Ishikawa (cell line): Measurements from ENCODE around the gene AP3S2.

Experiments
- CEBPB ChIP-seq: IDR thresholded peaks from 2 replicates; pipeline ENCODE4 v1.6.1; 2012
- CREB1 ChIP-seq: IDR thresholded peaks from 2 replicates; pipeline ENCODE4 v1.6.1; 2012; ENCODE audit warnings: low read depth
- EGR1 ChIP-seq: IDR thresholded peaks from 2 replicates; pipeline ENCODE4 v1.6.1; 2012
- EP300 ChIP-seq: IDR thresholded peaks from 2 replicates; pipeline ENCODE4 v1.6.1; 2012; ENCODE audit warnings: borderline replicate concordance
- FOXM1 ChIP-seq: IDR thresholded peaks from 2 replicates; pipeline ENCODE4 v1.6.1; 2012; ENCODE audit warnings: low read depth, borderline replicate concordance
- NFIC ChIP-seq: IDR thresholded peaks from 2 replicates; pipeline ENCODE4 v1.6.1; 2012
- RAD21 ChIP-seq: IDR thresholded peaks from 2 replicates; pipeline ENCODE4 v1.6.1; 2012; ENCODE audit warnings: low read depth
- TAF1 ChIP-seq: IDR thresholded peaks from 2 replicates; pipeline ENCODE4 v1.6.1; 2012; ENCODE audit warnings: low read depth, mild to moderate bottlenecking
- TCF12 ChIP-seq: IDR thresholded peaks from 2 replicates; pipeline ENCODE4 v1.6.1; 2012; ENCODE audit warnings: low read depth
- TEAD4 ChIP-seq: IDR thresholded peaks from 2 replicates; pipeline ENCODE4 v1.6.1; 2012
- YY1 ChIP-seq: IDR thresholded peaks from 2 replicates; pipeline ENCODE4 v1.6.1; 2012; ENCODE audit warnings: low read depth
- ZBTB7A ChIP-seq: IDR thresholded peaks from 2 replicates; pipeline ENCODE4 v1.6.1; 2012; ENCODE audit warnings: low read depth
- TF ChIP-seq, protein P1 (sequence below): IDR thresholded peaks from 2 replicates; pipeline ENCODE4 v1.6.1; 2012; ENCODE audit warnings: low read depth, mild to moderate bottlenecking
- TF ChIP-seq, protein P2 (sequence below): IDR thresholded peaks from 2 replicates; pipeline ENCODE4 v1.6.1; 2012
- TF ChIP-seq, protein P3 (sequence below): IDR thresholded peaks from 2 replicates; pipeline ENCODE4 v1.6.1; 2012

AP3S2 gene

DNA sequence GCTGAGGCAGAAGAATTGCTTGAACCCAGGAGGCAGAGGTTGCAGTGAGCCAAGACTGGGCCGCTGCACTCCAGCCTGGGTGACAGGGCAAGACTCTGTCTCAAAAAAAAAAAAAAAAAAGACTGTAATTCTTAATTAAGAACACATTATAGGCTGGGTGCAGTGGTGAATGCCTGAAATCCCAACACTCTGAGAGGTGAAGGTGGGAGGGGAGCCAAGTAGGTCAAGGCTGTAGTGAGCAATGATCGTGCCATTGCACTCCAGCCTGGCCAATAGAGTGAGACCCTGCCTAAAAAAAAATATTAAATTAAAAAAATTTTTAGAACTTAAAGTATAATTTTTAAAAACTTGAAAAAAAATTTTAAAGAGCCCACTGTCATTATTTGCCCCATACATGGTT lies 32.4 kb upstream of the AP3S2 start:
- TF ChIP-seq EGR1 (no peak), YY1 (no peak), CEBPB (no peak), RAD21 (no peak), TCF12 (no peak)
- TF ChIP-seq, protein P1, sequence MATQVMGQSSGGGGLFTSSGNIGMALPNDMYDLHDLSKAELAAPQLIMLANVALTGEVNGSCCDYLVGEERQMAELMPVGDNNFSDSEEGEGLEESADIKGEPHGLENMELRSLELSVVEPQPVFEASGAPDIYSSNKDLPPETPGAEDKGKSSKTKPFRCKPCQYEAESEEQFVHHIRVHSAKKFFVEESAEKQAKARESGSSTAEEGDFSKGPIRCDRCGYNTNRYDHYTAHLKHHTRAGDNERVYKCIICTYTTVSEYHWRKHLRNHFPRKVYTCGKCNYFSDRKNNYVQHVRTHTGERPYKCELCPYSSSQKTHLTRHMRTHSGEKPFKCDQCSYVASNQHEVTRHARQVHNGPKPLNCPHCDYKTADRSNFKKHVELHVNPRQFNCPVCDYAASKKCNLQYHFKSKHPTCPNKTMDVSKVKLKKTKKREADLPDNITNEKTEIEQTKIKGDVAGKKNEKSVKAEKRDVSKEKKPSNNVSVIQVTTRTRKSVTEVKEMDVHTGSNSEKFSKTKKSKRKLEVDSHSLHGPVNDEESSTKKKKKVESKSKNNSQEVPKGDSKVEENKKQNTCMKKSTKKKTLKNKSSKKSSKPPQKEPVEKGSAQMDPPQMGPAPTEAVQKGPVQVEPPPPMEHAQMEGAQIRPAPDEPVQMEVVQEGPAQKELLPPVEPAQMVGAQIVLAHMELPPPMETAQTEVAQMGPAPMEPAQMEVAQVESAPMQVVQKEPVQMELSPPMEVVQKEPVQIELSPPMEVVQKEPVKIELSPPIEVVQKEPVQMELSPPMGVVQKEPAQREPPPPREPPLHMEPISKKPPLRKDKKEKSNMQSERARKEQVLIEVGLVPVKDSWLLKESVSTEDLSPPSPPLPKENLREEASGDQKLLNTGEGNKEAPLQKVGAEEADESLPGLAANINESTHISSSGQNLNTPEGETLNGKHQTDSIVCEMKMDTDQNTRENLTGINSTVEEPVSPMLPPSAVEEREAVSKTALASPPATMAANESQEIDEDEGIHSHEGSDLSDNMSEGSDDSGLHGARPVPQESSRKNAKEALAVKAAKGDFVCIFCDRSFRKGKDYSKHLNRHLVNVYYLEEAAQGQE, result no peak
- TF ChIP-seq, protein P2, sequence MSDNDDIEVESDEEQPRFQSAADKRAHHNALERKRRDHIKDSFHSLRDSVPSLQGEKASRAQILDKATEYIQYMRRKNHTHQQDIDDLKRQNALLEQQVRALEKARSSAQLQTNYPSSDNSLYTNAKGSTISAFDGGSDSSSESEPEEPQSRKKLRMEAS, result no peak

- no peak for TF ChIP-seq RAD21
- no peak for TF ChIP-seq FOXM1
- TF ChIP-seq EGR1, result no peak
- TF ChIP-seq, protein P3, sequence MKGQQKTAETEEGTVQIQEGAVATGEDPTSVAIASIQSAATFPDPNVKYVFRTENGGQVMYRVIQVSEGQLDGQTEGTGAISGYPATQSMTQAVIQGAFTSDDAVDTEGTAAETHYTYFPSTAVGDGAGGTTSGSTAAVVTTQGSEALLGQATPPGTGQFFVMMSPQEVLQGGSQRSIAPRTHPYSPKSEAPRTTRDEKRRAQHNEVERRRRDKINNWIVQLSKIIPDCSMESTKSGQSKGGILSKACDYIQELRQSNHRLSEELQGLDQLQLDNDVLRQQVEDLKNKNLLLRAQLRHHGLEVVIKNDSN, result no peak
- no peak for TF ChIP-seq YY1
- TF ChIP-seq CEBPB, result no peak
- TF ChIP-seq TCF12, result no peak
- no peak for TF ChIP-seq TEAD4
- TF ChIP-seq EP300, result no peak
Observed at GRCh38 chr15:89917442-89918101, 23.8 kb upstream of the AP3S2 start.

DNA sequence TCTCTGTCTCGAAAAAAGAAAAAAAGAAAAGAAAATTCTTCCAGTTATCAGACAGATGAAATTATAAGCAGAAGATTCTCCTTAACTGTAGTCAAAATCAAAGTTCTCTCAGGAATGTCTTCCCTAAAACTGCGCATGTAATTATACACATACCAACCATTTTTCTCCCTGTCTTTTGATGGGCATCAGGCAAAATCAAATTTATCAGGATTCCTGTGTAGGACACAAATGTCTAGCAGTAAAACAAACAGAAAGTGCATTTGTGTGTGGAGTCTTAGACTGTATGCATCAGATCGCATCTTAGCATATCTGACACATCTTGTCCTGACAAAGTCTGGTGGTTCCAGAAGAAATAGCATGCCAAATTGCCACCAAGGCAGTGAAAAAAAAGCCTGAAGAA lies 22.9 kb upstream of the AP3S2 start:
- no peak for TF ChIP-seq TEAD4

GRCh38 chr15:89912674-89913396 lies 19.0 kb upstream of the AP3S2 start, which contains the start of gene ARPIN:
TSS of gene ARPIN (minus strand) at chr15:89912952. CDS start at chr15:89912835, 117 bp downstream.
- TF ChIP-seq TEAD4 (peak; percentile 49), FOXM1 (no peak), ZBTB7A (peak; percentile 84), NFIC (no peak), EP300 (no peak), CEBPB (no peak), CREB1 (no peak), YY1 (peak; percentile 65; the same call in 1 of the 2 replicates), TAF1 (peak; percentile 50), EGR1 (no peak), RAD21 (no peak), TCF12 (no peak)
- TF ChIP-seq, protein P2, result peak; percentile 41
- TF ChIP-seq, protein P1, result no peak
- TF ChIP-seq, protein P3, result no peak

DNA sequence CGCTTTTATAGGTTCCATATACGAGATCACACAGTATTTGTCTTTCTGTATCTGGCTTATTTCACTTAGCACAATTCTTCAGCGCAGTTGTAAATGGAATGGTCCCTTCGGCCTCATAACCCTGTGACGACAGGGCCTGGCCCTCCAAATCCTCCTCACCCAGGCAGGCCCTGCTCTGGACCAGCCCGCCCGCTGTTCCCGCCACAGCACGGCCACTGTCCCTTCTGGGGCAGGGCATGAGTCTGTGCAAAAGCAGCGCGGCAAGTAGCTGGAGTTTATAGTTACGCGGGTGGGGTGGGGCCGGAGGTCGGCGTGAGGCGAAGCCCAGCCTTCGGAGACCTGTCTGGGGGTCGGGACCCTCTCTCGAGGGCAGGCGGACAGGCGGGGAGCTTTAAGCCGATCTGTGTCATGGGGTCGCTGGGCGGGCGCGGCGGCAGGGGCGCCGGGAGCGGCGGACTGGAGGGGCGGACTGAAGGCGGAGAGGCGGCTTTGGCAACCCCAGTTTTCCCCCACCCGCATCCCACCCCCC lies 18.4 kb upstream of the AP3S2 start:
- peak; percentile 29; the same call in 1 of the 2 replicates for TF ChIP-seq YY1
- TF ChIP-seq CEBPB, result no peak
- TF ChIP-seq TAF1, result peak; percentile 43; the same call in 1 of the 2 replicates
- peak; percentile 5; the same call in 1 of the 2 replicates for TF ChIP-seq ZBTB7A
- TF ChIP-seq, protein P2, result peak; percentile 76
